Stimulated activated CD8-positive, alpha-beta memory T cell treated with anti-CD3 and anti-CD28 coated beads, Interleukin-12 subunit alpha, Interleukin-12 subunit beta, amount 100 ng/mL, for 24 hours (primary cell): ENCODE data around the gene NUDT13.

Experiments
- DNase-seq: peaks from one replicate; pipeline ENCODE4 v3.0.0-alpha.2; 2020; ENCODE audit errors: extremely low read depth

Gene NUDT13

DNA sequence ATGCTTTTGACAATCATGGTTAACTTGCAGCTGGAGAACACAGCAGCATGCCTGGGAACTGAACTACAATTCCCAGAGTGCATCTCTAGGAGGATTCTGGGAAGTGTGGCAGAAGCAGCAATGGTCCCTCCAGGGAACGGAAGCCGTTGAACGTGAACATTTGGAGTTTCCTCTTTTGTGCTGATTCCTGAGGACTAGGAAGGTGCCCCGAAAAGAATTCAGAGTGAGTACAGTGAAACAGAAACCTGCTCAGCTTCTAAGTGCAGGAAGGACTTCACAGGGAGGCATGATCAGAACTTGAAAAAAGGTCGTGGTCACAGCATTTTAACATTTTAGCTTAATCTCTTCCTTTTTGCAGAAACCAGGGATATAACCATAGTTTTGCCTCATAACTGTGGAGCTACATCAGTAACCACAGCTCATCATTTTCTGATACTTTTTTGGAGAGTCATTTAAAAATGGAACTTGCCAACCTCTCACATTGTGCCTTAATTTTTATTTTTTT is at the start of gene NUDT13:
TSS of gene NUDT13 (plus strand) at position 111 of the 505 bp plus-strand sequence. CDS start 3,911 bp downstream, outside the sequence.
- DNase-seq = no peak

DNA sequence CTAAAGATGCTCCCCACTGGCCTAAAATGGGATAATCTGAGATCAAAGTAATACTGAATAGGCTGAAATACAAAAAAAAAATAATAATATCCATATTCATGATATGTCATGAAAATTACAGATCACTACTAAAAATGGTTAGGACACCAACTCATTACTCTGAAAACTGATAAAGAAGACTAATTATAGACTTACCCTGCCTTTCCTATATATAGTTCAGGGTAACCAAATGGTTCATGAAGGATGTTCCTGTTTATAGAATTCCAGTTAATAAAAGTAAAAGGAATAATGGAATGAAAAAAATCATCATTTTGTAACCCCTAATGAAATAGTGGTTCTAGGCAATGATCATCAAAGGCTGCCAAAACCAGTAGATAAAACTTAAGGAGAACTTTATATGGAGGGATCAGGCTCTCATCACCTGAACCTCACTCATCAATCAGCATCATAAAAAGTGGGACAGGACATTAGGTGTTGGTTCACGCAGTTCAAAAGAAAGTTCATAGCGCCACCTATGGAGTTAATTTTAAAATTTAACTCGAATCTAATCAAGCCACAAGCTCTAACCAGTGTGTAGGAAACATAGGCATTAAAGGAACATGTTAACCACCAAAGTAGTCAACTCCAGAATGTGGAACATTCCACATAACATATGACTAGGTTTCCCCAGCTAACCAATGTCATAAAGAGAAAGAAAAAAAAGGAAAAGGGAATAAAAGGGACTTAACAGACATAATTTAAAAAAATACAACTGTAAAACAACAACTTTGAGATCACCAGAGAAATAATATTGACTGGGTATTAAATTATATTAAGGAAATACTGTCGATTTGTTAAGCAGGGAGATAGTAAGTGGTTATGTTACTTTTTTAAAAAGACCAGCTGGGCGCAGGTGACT is 49.3 kb upstream of the NUDT13 start:
- no peak for DNase-seq

DNA sequence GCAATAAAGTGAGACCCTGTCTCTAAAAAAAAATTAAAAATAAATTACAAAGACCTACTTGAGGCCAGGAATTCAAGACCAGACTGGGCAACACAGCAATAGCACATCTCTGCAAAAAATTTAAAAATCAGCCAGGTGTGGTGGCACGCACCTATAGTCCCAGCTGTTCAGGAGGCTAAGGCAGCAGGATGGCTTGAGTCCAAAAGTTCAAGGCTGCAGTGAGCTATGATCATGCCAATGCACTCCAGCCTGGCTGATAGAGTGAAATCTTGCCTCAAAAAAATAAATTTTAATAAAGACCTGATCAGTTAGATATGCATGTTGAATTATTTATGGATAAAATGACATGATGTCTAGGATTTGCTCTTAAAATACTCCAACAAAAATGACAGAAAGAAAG is 48.5 kb upstream of the NUDT13 start:
- no peak for DNase-seq

DNA sequence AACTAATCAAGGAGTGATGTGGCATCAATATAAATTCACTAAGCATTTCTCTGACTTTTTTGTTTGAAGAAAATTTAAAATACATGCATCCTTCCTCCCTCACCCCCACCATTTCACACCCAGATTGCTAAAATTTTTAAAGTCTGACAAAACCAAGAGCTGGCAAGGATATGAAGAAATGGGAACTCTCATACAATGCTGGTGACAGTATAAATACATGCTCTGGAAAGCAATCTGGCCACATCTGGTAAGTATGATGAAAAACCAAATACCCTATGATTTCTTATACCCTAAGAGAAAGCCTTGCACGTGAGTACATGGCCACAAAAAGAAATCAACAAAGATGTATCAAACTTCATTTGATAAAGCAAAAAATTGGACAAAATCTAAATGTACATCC is 44.8 kb upstream of the NUDT13 start:
- DNase-seq = no peak

- no peak for DNase-seq
Observed at GRCh38 chr10:73073627-73074026, 36.6 kb upstream of the NUDT13 start.

- DNase-seq = no peak
Observed at GRCh38 chr10:73075829-73076228, 34.4 kb upstream of the NUDT13 start.

- no peak for DNase-seq
Observed at GRCh38 chr10:73076360-73077183, 33.7 kb upstream of the NUDT13 start.

- no peak for DNase-seq
Observed at GRCh38 chr10:73079779-73080541, 30.3 kb upstream of the NUDT13 start.

GRCh38 chr10:73083221-73083620 is 27.0 kb upstream of the NUDT13 start:
- no peak for DNase-seq

DNA sequence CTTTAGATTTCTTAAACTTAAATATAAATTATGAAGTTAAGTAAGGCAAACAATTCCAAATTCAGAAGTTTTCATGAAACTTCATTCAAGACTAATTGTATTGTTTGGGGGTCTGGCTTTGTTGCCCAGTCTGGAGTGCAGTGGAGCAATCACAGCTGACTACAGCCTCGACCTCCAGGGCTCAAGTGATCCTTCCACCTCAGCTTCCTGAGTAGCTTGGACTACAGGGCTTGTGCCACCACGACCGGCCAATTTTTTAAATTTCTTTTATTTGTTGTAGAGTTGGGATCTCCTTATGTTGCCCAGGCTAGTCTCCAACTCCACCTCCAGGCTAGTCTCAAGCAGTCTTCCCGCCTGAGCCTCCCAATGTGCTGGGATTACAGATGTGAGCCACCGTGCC is 26.0 kb upstream of the NUDT13 start:
- no peak for DNase-seq

- no peak for DNase-seq
Observed at GRCh38 chr10:73086816-73087215, 23.4 kb upstream of the NUDT13 start.

- DNase-seq = no peak
Observed at GRCh38 chr10:73088304-73088703, 22.0 kb upstream of the NUDT13 start.

DNA sequence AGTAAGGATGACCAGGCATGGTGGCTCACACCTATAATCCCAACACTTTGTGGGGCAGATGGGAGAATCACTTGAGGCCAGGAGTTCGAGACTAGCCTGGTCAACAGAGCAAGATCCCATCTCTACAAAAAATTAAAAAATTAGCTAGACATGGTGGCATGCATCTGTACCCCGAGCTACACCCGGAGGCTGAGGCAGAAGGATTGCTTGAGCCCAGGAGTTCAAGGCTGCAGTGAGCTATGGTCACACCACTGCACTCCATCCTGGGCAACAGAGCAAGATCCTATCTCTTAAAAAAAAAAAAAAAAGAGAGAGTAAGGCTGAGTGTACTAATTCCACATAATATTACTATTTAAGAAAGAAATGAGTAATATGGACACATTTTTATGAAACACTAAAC is 17.4 kb upstream of the NUDT13 start:
- no peak for DNase-seq

DNA sequence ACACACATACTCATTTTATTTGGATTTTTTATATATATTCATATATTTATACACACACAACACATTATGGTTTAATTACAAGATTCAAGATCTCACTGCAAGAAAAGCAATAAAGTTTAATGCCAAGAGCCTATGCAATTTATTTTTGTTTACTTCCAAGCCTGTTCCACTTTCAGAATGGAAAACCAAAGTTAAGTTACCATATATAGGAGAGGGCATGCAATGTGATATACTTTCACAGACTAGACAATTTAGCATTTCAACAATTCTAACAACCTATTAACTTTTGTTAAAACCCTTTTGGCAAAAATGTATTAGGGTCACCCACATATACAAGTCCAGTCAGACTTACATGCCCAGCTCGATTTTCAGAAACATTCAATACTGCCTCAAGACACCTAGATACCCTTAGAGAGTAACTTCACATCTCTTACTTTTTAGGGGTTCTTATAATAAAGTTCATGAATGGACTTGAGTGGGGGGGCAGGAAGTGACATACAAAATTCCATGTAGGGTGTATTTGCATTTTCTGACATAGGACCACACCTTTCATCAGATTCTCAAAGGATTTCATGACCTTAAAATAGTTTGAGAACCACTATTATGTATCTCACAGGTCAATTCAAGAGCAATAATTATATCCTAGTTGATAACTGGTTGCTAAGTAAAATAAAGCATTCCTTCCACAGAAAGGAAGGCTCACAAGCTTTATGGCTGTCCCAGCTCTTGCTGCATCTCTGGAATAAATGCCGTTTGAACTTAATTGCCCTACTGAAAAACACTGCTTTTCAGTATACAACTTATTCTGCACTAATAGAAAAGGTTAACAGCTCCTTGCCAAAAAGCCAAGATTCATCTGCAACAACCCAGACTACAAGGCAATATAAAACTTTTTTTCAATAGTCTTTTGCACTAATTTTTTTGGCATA is 16.1 kb upstream of the NUDT13 start:
- no peak for DNase-seq

- DNase-seq = no peak
Observed at GRCh38 chr10:73094986-73095480, 15.2 kb upstream of the NUDT13 start.

DNA sequence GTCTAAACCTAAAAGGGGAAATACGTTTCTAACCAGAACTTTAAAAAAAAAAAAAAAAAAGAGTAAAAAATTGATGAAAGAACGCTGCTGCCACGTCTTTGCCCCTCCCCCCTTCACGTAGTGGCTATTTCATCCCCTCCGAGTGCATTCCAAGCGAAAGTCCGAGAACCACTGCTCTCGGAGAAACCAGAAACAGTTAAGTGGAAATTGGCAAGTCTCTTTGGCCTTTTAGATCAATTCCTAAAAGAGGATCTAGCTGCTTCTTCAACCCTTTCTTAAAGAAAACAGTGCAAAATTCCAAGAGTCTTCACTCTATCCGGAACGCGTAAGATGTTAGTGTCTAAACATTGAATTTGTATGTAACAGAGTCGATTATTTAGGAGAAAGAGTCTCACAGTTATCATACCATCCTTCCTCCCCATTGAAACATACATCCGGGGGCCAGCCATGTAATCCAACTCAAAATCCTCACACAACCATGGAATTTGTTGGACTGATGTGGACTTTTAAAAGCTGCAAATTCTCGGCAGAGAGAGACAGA is 14.7 kb upstream of the NUDT13 start:
- peak; percentile 9 for DNase-seq

DNA sequence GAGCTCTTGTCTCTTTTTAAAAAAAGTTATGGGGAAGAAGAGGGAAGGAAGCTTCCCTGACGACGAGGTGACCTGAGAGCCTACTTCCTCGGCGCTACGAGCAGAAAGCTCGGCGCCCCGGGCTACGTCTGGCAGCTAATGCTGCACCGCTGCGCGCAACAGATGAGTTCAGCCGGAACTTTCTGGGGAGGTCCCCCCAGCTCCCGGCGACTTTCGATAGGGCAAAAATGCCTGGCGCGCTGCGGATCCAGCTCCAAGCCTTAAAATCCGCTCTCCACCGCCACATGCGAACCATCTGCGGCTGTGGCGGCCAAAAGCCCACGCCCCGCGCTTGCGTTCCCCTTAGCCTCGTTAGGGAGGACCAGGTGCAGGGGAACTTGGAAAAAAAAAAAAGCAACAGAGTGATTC is 14.2 kb upstream of the NUDT13 start:
- DNase-seq = peak; percentile 43

GRCh38 chr10:73096449-73097304 is 13.6 kb upstream of the NUDT13 start, which contains the start of gene P4HA1:
Gene P4HA1 (minus strand): TSS chr10:73096866. CDS start chr10:73074883, 21,983 bp downstream.
- DNase-seq = peak; percentile 97

GRCh38 chr10:73097305-73097670 is 13.0 kb upstream of the NUDT13 start:
- DNase-seq = no peak
